HepG2 (cell line): Measurements from ENCODE around the gene RTEL1. TPM values are rescaled to one million over a fixed set of nuclear protein-coding genes. Genes with fewer than 3 reads are reported as not detected.
A peak's percentile ranks its signal among the peaks of the same experiment; 100 is the strongest.

ENCODE experiments used
- ATF6 ChIP-seq: sonication (generic); formaldehyde crosslinking; conservative IDR thresholded peaks from 2 replicates; pipeline ENCODE4 v1.4.0; 2020; ENCODE audit warnings: missing genetic modification reagents
- BORCS8-MEF2B ChIP-seq: sonication (generic); formaldehyde crosslinking; IDR thresholded peaks from 2 replicates; pipeline ENCODE4 v1.8.0; 2022; ENCODE audit warnings: mild to moderate bottlenecking, missing genetic modification reagents
- CBX5 ChIP-seq: sonication (generic); formaldehyde crosslinking; IDR thresholded peaks from 2 replicates; pipeline ENCODE4 v1.4.0; 2020; ENCODE audit warnings: missing genetic modification reagents, borderline replicate concordance
- CENPBD1 ChIP-seq: sonication (generic); formaldehyde crosslinking; IDR thresholded peaks from 2 replicates; pipeline ENCODE4 v1.8.0; 2022; ENCODE audit warnings: missing genetic modification reagents, low read depth, mild to moderate bottlenecking, borderline replicate concordance
- E2F1 ChIP-seq: sonication (generic); formaldehyde crosslinking; IDR thresholded peaks from 2 replicates; pipeline ENCODE4 v1.5.0; 2020; ENCODE audit warnings: missing genetic modification reagents
- FOXA3 ChIP-seq: IDR thresholded peaks from 2 replicates; pipeline ENCODE4 v1.6.1; 2016; ENCODE audit warnings: missing genetic modification reagents, missing compliant biosample characterization
- GATAD1 ChIP-seq: IDR thresholded peaks from 2 replicates; pipeline ENCODE4 v1.6.1; 2016; ENCODE audit warnings: missing genetic modification reagents, missing compliant biosample characterization
- KDM5B ChIP-seq: sonication (generic); formaldehyde crosslinking; IDR thresholded peaks from 2 replicates; pipeline ENCODE4 v1.4.0; 2020; ENCODE audit warnings: missing genetic modification reagents, mild to moderate bottlenecking, borderline replicate concordance
- MAFG ChIP-seq: sonication (generic); formaldehyde crosslinking; IDR thresholded peaks from 2 replicates; pipeline ENCODE4 v1.5.1; 2020; ENCODE audit warnings: mild to moderate bottlenecking, missing genetic modification reagents
- NBN ChIP-seq: fragments of 450-650 bp; conservative IDR thresholded peaks from 2 replicates; pipeline ENCODE4 v1.6.1; 2017
- RFX5 ChIP-seq: IDR thresholded peaks from 2 replicates; pipeline ENCODE4 v1.6.1; 2011; ENCODE audit warnings: low read depth, low read length, improper control_type of control experiment
- SOX13 ChIP-seq, 3 experiments: fragments of 450-650 bp in 1 of 3; sonication (generic) in 1 of 3; formaldehyde crosslinking in 1 of 3; IDR thresholded peaks in 2 of 3; conservative IDR thresholded peaks in 1 of 3; 2 replicates each; pipeline versions ENCODE4 v1.5.0 to v1.6.1; 2016 to 2020; ENCODE audit warnings: antibody characterized with exemption in 1 of 3, mild to moderate bottlenecking in 1 of 3, missing compliant biosample characterization in 1 of 3, missing genetic modification reagents in 1 of 3, moderate library complexity in 1 of 3
- SUZ12 ChIP-seq: fragments of 150-350 bp; IDR thresholded peaks from 2 replicates; pipeline ENCODE4 v1.6.1; 2014; ENCODE audit warnings: low read depth, low read length
- TEAD3 ChIP-seq: optimal IDR thresholded peaks from 2 replicates; pipeline ENCODE3; 2016; ENCODE audit warnings: borderline replicate concordance
- THAP8 ChIP-seq: sonication (generic); formaldehyde crosslinking; IDR thresholded peaks from 2 replicates; pipeline ENCODE4 v1.5.1; 2020; ENCODE audit warnings: missing genetic modification reagents, mild to moderate bottlenecking, borderline replicate concordance
- TP53 ChIP-seq: sonication (generic); formaldehyde crosslinking; conservative IDR thresholded peaks from 2 replicates; pipeline ENCODE4 v1.4.0; 2020; ENCODE audit warnings: missing genetic modification reagents
- ZBTB43 ChIP-seq: sonication (generic); formaldehyde crosslinking; conservative IDR thresholded peaks from 2 replicates; pipeline ENCODE4 v1.4.0; 2020; ENCODE audit warnings: missing genetic modification reagents
- ZNF224 ChIP-seq: sonication (generic); formaldehyde crosslinking; IDR thresholded peaks from 2 replicates; pipeline ENCODE4 v1.5.0; 2020; ENCODE audit warnings: mild to moderate bottlenecking, missing genetic modification reagents
- ZNF264 ChIP-seq: sonication (generic); formaldehyde crosslinking; IDR thresholded peaks from 2 replicates; pipeline ENCODE4 v1.4.0; 2020; ENCODE audit warnings: missing genetic modification reagents
- ZNF652 ChIP-seq: IDR thresholded peaks from 2 replicates; pipeline ENCODE4 v1.6.1; 2016; ENCODE audit warnings: low read depth, borderline replicate concordance
- ZNF660 ChIP-seq: sonication (generic); formaldehyde crosslinking; IDR thresholded peaks from 2 replicates; pipeline ENCODE4 v1.5.1; 2020; ENCODE audit warnings: mild to moderate bottlenecking, low read depth, missing genetic modification reagents, borderline replicate concordance
- ZNF772 ChIP-seq: sonication (generic); formaldehyde crosslinking; IDR thresholded peaks from 2 replicates; pipeline ENCODE4 v1.5.0; 2020; ENCODE audit warnings: mild to moderate bottlenecking, missing genetic modification reagents
- polyA plus RNA-seq, 8 experiments: library from polyadenylated mRNA; depleted of rRNA in 3 of 8; stranded (reverse) in 7 of 8; unstranded in 1 of 8; fragments of >200 nt; fragmentation: Illumina TruSeq in 4 of 8; extraction: Trizol in 4 of 8; gene quantifications; 2 replicates each; pipeline versions ENCODE4 v1.2.1 to v1.2.3, GENCODE V29; 2011 to 2016; ENCODE audit warnings: low read depth in 4 of 8, missing spikeins in 1 of 8, mixed read lengths in 1 of 8; ENCODE audit not compliant: insufficient read depth in 1 of 8
- total RNA-seq, 5 experiments: library from RNA; depleted of rRNA; stranded (reverse); fragments of >200 nt; fragmentation: Illumina TruSeq; extraction: Trizol; gene quantifications; 2 replicates each; pipeline ENCODE4 v1.2.3, GENCODE V29; 2016; ENCODE audit warnings: low read depth in 1 of 5

RTEL1 gene
- total and polyA plus RNA-seq, 2 of the 13 experiments (the other 11 are each of a cell fraction or from before 2014, with no cell fraction given): 21.8 to 36.4 TPM

- no peak for TF ChIP-seq ZNF224 (CRISPR knock-in tag)
- TF ChIP-seq BORCS8-MEF2B (CRISPR knock-in tag): peak; percentile 99
- TF ChIP-seq THAP8 (CRISPR knock-in tag): peak; percentile 43; the same call in 1 of the 2 replicates
- peak; percentile 76; the same call in 1 of the 2 replicates for TF ChIP-seq KDM5B (CRISPR knock-in tag)
- TF ChIP-seq TP53 (CRISPR knock-in tag): peak; percentile 91; the same call in 1 of the 2 replicates
- peak; percentile 82 for TF ChIP-seq FOXA3 (CRISPR knock-in tag)
- TF ChIP-seq GATAD1: peak; percentile 90
- TF ChIP-seq ZNF652 (CRISPR knock-in tag): peak; percentile 71
- peak; percentile 95 for TF ChIP-seq ZBTB43
- TF ChIP-seq ATF6 (CRISPR knock-in tag): peak; percentile 91; the same call in 1 of the 2 replicates
- peak; percentile 96; the same call in 1 of the 2 replicates for TF ChIP-seq ZNF660 (CRISPR knock-in tag)
- no peak for TF ChIP-seq NBN
- peak; percentile 57 for TF ChIP-seq TEAD3 (CRISPR knock-in tag)
- no peak; the same call in 1 of the 2 replicates for TF ChIP-seq SUZ12
- peak; percentile 99 for TF ChIP-seq ZNF772 (CRISPR knock-in tag)
- TF ChIP-seq SOX13 (IDR thresholded peaks at IDR 0.05): no peak
- peak in 1 of 2 experiments; percentile 80; a peak in 2 of 4 replicates for TF ChIP-seq SOX13 (CRISPR knock-in tag; conservative IDR thresholded peaks at IDR 0.05 in 1 of 2, IDR thresholded peaks at IDR 0.05 in 1 of 2)
- TF ChIP-seq MAFG (CRISPR knock-in tag): no peak
- no peak; the same call in 1 of the 2 replicates for TF ChIP-seq E2F1 (CRISPR knock-in tag)
- TF ChIP-seq RFX5: no peak
- peak; percentile 95 for TF ChIP-seq ZNF264 (CRISPR knock-in tag)
- peak; percentile 98 for TF ChIP-seq CBX5 (CRISPR knock-in tag)
- TF ChIP-seq CENPBD1 (CRISPR knock-in tag): no peak; the same call in 1 of the 2 replicates
Measured at GRCh38 chr20:63653041-63653973, 4.8 kb upstream of the RTEL1 start, which contains the start of gene STMN3 (continued).
